Erythroblast (primary cell): ENCODE results near the gene SDR42E2.

Source experiments
- GATA1 ChIP-seq: IDR thresholded peaks from 2 replicates; pipeline ENCODE4 v1.6.1; 2011; ENCODE audit warnings: low read depth, mild to moderate bottlenecking, control low read depth, low read length, moderate library complexity
- POLR2A ChIP-seq: IDR thresholded peaks from 2 replicates; pipeline ENCODE4 v1.6.1; 2011; ENCODE audit warnings: mild to moderate bottlenecking, low read length

- TF ChIP-seq POLR2A (no peak), GATA1 (no peak)
Measured at GRCh38 chr16:22189473-22190080, 27.3 kb downstream of the SDR42E2 start.
